Calu3 (cell line): ENCODE measurements around the gene NPY2R. TPM values are rescaled to one million over a fixed set of nuclear protein-coding genes. Genes with fewer than 3 reads are reported as not detected.

Source experiments
- BruUV-seq: library from RNA; stranded (reverse); fragments of 400-500 nt; replicated peaks from 2 replicates; lab custom pipeline; 2021; lab: Mats Ljungman, UMichigan
- CTCF ChIA-PET: fragments of 300-600 bp; sonication (Branson Sonifier 250); formaldehyde crosslinking; loops from one replicate; lab custom pipeline; 2022; ENCODE audit warnings: antibody characterized with exemption; lab: Charles Lee
- DNase-seq: peaks from one replicate; pipeline ENCODE4 v3.0.0; 2022
- H3K27ac Mint-ChIP-seq: one replicate; pipeline ENCODE4 v1.8.0; 2022; ENCODE audit warnings: mixed read lengths; ENCODE audit not compliant: unreplicated experiment
- H3K27me3 Mint-ChIP-seq: one replicate; pipeline ENCODE4 v1.8.0; 2022; ENCODE audit warnings: mixed read lengths; ENCODE audit not compliant: unreplicated experiment
- H3K36me3 Mint-ChIP-seq: one replicate; pipeline ENCODE4 v1.8.0; 2022; ENCODE audit warnings: mild to moderate bottlenecking, moderate library complexity, mixed read lengths; ENCODE audit not compliant: insufficient read depth, unreplicated experiment
- H3K4me1 Mint-ChIP-seq: one replicate; pipeline ENCODE4 v1.8.0; 2022; ENCODE audit warnings: mild to moderate bottlenecking, low read depth, mixed read lengths; ENCODE audit not compliant: unreplicated experiment
- H3K4me3 Mint-ChIP-seq: one replicate; pipeline ENCODE4 v1.8.0; 2022; ENCODE audit warnings: mild to moderate bottlenecking, low read depth, moderate library complexity, mixed read lengths; ENCODE audit not compliant: unreplicated experiment
- H3K9me3 Mint-ChIP-seq: one replicate; pipeline ENCODE4 v1.8.0; 2022; ENCODE audit warnings: low read depth, mixed read lengths; ENCODE audit not compliant: unreplicated experiment
- intact Hi-C: fragments of 100-400 bp; cut with micrococcal nuclease; formaldehyde crosslinking; loops from one replicate; pipeline ENCODE4 v1.10.0; 2022; ENCODE audit not compliant: unreplicated experiment
- total RNA-seq: library from RNA; stranded (reverse); gene quantifications from 2 replicates; pipeline ENCODE4 v1.2.3, GENCODE V29; 2022
- TF ChIP-seq, protein P1 (sequence below): fragments of 200-600 bp; IDR thresholded peaks from one replicate; pipeline ENCODE4 v1.8.0; 2022; ENCODE audit warnings: antibody characterized with exemption; ENCODE audit not compliant: unreplicated experiment

The NPY2R gene
- total RNA-seq, 1 experiment from 2014 or later = not detected

DNA sequence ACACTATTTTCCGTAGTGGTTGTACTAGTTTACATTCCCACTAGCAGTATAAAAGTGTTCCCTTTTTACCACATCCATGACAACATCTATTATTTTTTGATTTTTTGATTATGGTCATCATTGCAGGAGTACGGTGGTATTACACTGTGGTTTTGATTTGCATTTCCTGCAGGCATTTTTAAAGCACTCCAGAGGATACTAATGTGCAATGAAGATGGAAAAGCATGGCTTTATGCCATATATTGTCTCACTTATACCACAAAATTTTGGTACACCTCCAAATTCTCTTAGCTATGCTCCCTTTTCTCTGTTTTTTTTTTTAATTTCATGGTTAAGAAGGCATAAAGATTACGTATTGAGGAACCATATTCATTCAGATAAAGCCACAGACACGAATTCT lies 35.1 kb upstream of the NPY2R start:
- Mint-ChIP-seq H3K9me3 (no peaks in the 10 kb centered on the region), H3K4me1 (no peaks in the 10 kb centered on the region), H3K27me3 (no peaks in the 10 kb centered on the region), H3K27ac (no peak overlapping the region), H3K36me3 (no peaks in the 10 kb centered on the region), H3K4me3 (no peak overlapping the region)
- BruUV-seq = no TSS peak
- CTCF ChIA-PET = no interaction called here
- TF ChIP-seq, protein P1, sequence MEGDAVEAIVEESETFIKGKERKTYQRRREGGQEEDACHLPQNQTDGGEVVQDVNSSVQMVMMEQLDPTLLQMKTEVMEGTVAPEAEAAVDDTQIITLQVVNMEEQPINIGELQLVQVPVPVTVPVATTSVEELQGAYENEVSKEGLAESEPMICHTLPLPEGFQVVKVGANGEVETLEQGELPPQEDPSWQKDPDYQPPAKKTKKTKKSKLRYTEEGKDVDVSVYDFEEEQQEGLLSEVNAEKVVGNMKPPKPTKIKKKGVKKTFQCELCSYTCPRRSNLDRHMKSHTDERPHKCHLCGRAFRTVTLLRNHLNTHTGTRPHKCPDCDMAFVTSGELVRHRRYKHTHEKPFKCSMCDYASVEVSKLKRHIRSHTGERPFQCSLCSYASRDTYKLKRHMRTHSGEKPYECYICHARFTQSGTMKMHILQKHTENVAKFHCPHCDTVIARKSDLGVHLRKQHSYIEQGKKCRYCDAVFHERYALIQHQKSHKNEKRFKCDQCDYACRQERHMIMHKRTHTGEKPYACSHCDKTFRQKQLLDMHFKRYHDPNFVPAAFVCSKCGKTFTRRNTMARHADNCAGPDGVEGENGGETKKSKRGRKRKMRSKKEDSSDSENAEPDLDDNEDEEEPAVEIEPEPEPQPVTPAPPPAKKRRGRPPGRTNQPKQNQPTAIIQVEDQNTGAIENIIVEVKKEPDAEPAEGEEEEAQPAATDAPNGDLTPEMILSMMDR = no peak
- intact Hi-C loops = no loop called here
- no peak for DNase-seq

DNA sequence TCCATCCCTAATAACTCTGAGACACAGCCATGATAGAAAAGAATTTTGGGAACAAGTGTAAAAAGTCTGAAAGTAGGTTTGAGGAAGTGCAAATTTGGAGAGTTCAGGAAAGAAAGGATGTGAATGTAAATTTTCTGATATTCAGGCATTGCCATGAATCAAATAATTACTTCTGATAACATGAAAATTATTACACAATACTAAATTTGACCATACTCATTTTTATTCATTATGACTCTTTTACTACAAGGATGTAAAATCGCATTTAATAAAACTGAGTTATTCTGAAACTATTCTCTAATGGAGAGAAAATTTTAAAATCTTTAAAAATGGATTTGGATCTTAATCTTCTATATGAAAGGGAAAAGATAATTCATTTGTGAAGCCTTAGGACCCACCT lies 33.8 kb upstream of the NPY2R start:
- Mint-ChIP-seq H3K4me1 (peaks cover 7% of the 10 kb centered on the region), H3K36me3 (no peaks in the 10 kb centered on the region), H3K4me3 (no peak overlapping the region), H3K27ac (no peak overlapping the region), H3K9me3 (no peaks in the 10 kb centered on the region), H3K27me3 (no peaks in the 10 kb centered on the region)
- TF ChIP-seq, protein P1 = no peak
- CTCF ChIA-PET = no interaction called here
- BruUV-seq = no TSS peak
- no peak for DNase-seq
- intact Hi-C loops = no loop called here

DNA sequence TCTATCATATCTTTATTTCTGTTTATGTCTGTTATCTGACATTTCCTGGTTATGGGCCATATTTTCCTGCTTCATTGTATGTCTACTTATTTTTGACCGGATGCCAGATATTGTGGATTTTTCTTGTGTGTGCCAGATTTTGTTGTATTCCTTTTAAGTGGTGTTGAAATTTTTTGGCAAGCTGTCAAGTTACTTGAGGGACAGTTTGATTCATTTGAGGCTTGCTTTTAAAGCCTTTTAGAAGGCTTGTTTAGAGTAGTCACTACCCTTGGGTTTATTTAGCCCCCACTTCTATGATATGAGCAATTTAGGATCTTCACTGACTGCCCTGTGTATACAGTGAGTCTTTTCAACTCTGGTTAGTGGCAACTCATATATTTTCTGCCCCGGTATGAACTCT lies 29.2 kb upstream of the NPY2R start:
- Mint-ChIP-seq H3K9me3 (no peaks in the 10 kb centered on the region), H3K4me1 (peaks cover 8% of the 10 kb centered on the region), H3K36me3 (no peaks in the 10 kb centered on the region), H3K4me3 (no peak overlapping the region), H3K27ac (no peak overlapping the region), H3K27me3 (no peaks in the 10 kb centered on the region)
- no TSS peak for BruUV-seq
- TF ChIP-seq, protein P1 = no peak
- CTCF ChIA-PET = no interaction called here
- peak; percentile 1 for DNase-seq
- intact Hi-C loops = no loop called here

DNA sequence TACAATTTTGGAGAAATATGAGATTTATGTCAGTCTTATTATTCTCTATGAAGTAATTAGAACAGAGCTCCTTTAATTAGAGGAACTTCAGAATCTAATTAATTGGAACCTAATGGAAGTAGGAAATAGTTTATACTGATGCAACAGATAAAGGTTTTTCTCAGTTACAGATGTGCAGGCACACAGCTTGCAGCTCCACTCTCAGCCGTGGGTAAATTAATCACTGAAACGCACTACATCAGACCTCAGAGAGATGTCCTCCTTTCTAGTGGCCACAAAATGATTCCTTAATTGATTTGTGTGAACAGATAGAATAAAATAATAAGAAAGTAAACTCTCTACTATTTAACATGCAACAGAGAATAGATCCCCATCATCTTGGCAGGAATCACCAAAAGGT lies 21.5 kb upstream of the NPY2R start:
- CTCF ChIA-PET = no interaction called here
- Mint-ChIP-seq H3K9me3 (no peaks in the 10 kb centered on the region), H3K4me3 (no peak overlapping the region), H3K4me1 (no peaks in the 10 kb centered on the region), H3K27ac (no peak overlapping the region), H3K27me3 (no peaks in the 10 kb centered on the region), H3K36me3 (no peaks in the 10 kb centered on the region)
- TF ChIP-seq, protein P1 = no peak
- intact Hi-C loops = loop anchor here (1.0 kb wide), 1 partner anchor 17 kb away; no protein-coding TSS in a partner anchor
- DNase-seq = no peak
- no TSS peak for BruUV-seq
